ENCODE data around the gene ZBTB7A.

DNA sequence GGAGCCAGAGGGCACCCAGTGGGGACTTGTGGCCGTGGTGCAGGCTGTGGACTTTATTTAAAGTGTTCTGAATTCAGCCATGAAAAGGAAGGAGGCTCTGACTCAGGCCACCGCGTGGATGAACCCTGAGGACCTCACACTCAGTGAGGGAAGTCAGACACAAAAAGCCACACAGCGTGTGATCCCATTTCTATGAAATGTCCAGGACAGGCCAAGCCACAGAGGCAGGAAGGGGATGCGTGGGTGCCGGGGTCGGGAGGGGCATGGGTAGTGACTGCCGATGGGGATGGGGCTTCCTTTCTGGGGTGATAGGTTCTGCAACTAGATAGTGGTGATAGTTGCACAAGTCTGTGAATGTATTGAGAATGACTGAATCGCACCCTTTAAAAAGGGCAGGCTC lies 8.7 kb upstream of the ZBTB7A start:
- no peak for TF ChIP-seq POLR2A (IDR thresholded peaks at IDR 0.05; ENCODE audit: low read depth)
- TF ChIP-seq EP300 (IDR thresholded peaks at IDR 0.05), result no peak

All from esophagus muscularis mucosa (tissue), 2 donors.